Testis (tissue), 2 donors: Measurements from ENCODE around the gene CARMIL1.

Experiments used
- CTCF ChIP-seq, 3 experiments: fragments of 450-650 bp in 2 of 3; fragments of 200-600 bp in 1 of 3; sonication (generic) in 1 of 3; IDR thresholded peaks; one replicate each; pipeline ENCODE4 v1.5.1; 2016 to 2019; ENCODE audit warnings: antibody characterized with exemption in 3 of 3, mild to moderate bottlenecking in 2 of 3, moderate library complexity in 1 of 3
- POLR2A ChIP-seq: fragments of 450-650 bp; IDR thresholded peaks from one replicate; pipeline ENCODE4 v1.6.1; 2017; ENCODE audit warnings: antibody characterized with exemption, mild to moderate bottlenecking, moderate library complexity

- no peak for TF ChIP-seq CTCF (IDR thresholded peaks at IDR 0.05)
- no peak for TF ChIP-seq POLR2A
These were observed 139.4 kb downstream of the CARMIL1 start for GRCh38 chr6:25418454-25419052.
